Parathyroid adenoma (tissue), 2 donors: ENCODE results near the gene MMP3.

Experiments
- H2AFZ ChIP-seq: fragments of 300-600 bp; sonication (generic); one replicate; pipeline ENCODE4 v1.7.0; 2017; ENCODE audit warnings: antibody characterized with exemption, mild to moderate bottlenecking
- H3K27ac ChIP-seq: fragments of 300-600 bp; sonication (generic); one replicate; pipeline ENCODE4 v1.7.0; 2017
- H3K27me3 ChIP-seq: fragments of 300-600 bp; sonication (generic); one replicate; pipeline ENCODE4 v1.7.0; 2017; ENCODE audit warnings: low read length; ENCODE audit not compliant: control insufficient read depth, insufficient read depth
- H3K36me3 ChIP-seq: fragments of 300-600 bp; sonication (generic); one replicate; pipeline ENCODE4 v1.7.0; 2017; ENCODE audit warnings: low read length; ENCODE audit not compliant: control insufficient read depth, insufficient read depth
- H3K4me1 ChIP-seq: fragments of 300-600 bp; sonication (generic); one replicate; pipeline ENCODE4 v1.7.0; 2017; ENCODE audit warnings: control low read depth
- H3K4me2 ChIP-seq: fragments of 300-600 bp; sonication (generic); one replicate; pipeline ENCODE4 v1.7.0; 2017; ENCODE audit warnings: low read length
- H3K4me3 ChIP-seq: fragments of 300-600 bp; sonication (generic); one replicate; pipeline ENCODE4 v1.7.0; 2017; ENCODE audit warnings: low read depth, low read length
- H3K79me2 ChIP-seq: fragments of 300-600 bp; sonication (generic); one replicate; pipeline ENCODE4 v1.7.0; 2017; ENCODE audit warnings: control low read depth
- H3K9ac ChIP-seq: fragments of 300-600 bp; sonication (generic); one replicate; pipeline ENCODE4 v1.7.0; 2017; ENCODE audit warnings: mild to moderate bottlenecking
- H3K9me3 ChIP-seq: fragments of 300-600 bp; sonication (generic); one replicate; pipeline ENCODE4 v1.7.0; 2017; ENCODE audit warnings: low read length; ENCODE audit not compliant: control insufficient read depth
- TF ChIP-seq, protein P1 (sequence below): fragments of 300-600 bp; sonication (generic); IDR thresholded peaks from one replicate; pipeline ENCODE4 v1.7.0; 2017; ENCODE audit warnings: antibody characterized with exemption, mild to moderate bottlenecking
- donor health status: primary hyperparathyroidism.

Gene MMP3

DNA sequence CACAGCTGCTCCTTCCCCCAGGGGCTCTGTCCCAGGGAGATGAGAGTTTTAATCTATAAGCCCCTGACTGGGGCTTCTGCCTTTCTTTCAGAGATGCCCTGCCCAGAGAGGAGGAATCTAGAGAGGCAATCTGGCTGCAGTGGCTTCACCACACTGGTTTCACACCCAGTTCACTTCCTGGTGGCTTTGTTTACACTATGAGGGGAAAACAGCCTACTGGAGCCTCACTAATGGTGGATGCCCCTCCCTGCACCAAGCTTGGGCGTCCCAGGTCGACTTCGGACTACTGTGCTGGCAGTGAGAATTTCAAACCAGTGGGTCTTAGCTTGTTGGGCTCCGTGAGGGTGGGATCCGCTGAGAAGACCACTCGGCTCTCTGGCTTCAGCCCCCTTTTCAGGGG, 23.9 kb downstream of the MMP3 start:
- Histone ChIP-seq H3K36me3 (no peaks in the 10 kb centered on the region), H3K79me2 (no peaks in the 10 kb centered on the region), H3K27ac (no peak overlapping the region), H3K4me3 (no peak overlapping the region), H3K4me1 (no peaks in the 10 kb centered on the region), H2AFZ (no peak overlapping the region), H3K9ac (no peak overlapping the region), H3K4me2 (no peak overlapping the region), H3K27me3 (no peaks in the 10 kb centered on the region), H3K9me3 (no peaks in the 10 kb centered on the region)
- TF ChIP-seq, protein P1, sequence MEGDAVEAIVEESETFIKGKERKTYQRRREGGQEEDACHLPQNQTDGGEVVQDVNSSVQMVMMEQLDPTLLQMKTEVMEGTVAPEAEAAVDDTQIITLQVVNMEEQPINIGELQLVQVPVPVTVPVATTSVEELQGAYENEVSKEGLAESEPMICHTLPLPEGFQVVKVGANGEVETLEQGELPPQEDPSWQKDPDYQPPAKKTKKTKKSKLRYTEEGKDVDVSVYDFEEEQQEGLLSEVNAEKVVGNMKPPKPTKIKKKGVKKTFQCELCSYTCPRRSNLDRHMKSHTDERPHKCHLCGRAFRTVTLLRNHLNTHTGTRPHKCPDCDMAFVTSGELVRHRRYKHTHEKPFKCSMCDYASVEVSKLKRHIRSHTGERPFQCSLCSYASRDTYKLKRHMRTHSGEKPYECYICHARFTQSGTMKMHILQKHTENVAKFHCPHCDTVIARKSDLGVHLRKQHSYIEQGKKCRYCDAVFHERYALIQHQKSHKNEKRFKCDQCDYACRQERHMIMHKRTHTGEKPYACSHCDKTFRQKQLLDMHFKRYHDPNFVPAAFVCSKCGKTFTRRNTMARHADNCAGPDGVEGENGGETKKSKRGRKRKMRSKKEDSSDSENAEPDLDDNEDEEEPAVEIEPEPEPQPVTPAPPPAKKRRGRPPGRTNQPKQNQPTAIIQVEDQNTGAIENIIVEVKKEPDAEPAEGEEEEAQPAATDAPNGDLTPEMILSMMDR = no peak

GRCh38 chr11:102813484-102813883, 29.9 kb downstream of the MMP3 start:
- Histone ChIP-seq H3K79me2 (no peaks in the 10 kb centered on the region), H3K36me3 (no peaks in the 10 kb centered on the region), H3K4me2 (no peak overlapping the region), H2AFZ (no peak overlapping the region), H3K9me3 (no peaks in the 10 kb centered on the region), H3K4me1 (no peaks in the 10 kb centered on the region), H3K4me3 (no peak overlapping the region), H3K27me3 (no peaks in the 10 kb centered on the region), H3K27ac (no peak overlapping the region), H3K9ac (no peak overlapping the region)
- TF ChIP-seq, protein P1 = no peak

GRCh38 chr11:102812188-102812587, 31.2 kb downstream of the MMP3 start:
- Histone ChIP-seq H3K4me1 (no peaks in the 10 kb centered on the region), H3K79me2 (no peaks in the 10 kb centered on the region), H3K36me3 (no peaks in the 10 kb centered on the region), H3K9ac (no peak overlapping the region), H3K4me2 (no peak overlapping the region), H3K9me3 (no peaks in the 10 kb centered on the region), H3K27me3 (no peaks in the 10 kb centered on the region), H2AFZ (no peak overlapping the region), H3K27ac (no peak overlapping the region), H3K4me3 (no peak overlapping the region)
- TF ChIP-seq, protein P1 = no peak

DNA sequence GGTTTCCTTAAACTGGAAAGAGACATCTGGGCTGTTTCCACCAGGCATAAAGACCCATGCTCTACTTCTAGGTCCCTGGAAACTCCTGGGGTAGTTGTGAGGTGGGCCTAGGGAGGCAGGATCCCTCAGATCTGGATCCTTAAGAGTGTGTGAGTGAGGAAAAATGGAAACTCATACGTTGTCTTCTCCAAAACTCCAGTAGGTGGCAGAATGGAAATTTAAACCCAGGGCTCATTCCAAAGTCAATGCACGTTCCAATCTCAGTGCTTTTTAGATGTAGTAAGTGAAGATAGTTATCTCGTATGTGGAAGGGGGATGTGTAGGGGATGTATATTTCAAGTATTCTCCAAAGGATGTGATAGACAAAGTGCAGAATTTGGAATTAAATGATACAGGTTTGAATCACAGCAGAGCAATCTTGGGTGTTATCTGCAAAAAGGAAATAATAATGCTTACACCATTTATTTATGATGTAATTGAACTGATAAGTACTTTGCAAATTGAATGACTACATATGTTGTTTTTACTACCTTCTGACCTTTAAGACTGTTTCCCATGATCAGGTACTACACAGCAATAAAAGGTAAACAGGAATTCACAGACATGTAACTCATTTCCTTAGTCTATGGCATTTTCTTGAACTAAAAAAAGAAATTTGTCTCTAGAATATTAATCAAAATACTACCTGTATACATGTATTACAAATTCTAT, 32.3 kb downstream of the MMP3 start:
- H3K4me3 ChIP-seq = no peak overlapping the region
- no peaks in the 10 kb centered on the region for H3K4me1 ChIP-seq
- no peaks in the 10 kb centered on the region for H3K9me3 ChIP-seq
- H2AFZ ChIP-seq = no peak overlapping the region
- TF ChIP-seq, protein P1 = no peak
- no peak overlapping the region for H3K4me2 ChIP-seq
- H3K79me2 ChIP-seq = no peaks in the 10 kb centered on the region
- no peak overlapping the region for H3K27ac ChIP-seq
- no peaks in the 10 kb centered on the region for H3K36me3 ChIP-seq
- H3K9ac ChIP-seq = no peak overlapping the region
- H3K27me3 ChIP-seq = no peaks in the 10 kb centered on the region

DNA sequence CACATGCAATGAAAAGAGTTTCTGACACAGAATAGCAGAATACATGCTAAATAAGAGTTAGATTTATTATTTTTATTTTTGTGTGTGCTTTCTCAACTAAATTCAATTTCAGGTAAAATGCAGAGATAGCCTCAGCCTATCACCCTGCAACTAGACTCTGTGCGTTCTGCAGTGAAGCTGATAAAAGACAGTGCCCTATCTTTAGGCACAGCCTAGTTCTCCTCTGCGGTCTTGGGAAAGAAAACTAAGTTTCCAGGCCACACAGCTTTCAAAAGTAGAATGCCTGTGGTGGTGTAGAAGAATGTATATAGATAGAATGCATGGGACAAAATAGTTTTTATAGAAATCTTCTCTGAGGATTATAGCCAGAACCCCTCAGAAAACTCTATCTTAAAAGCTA, 33.4 kb downstream of the MMP3 start:
- H3K9me3 ChIP-seq = no peaks in the 10 kb centered on the region
- no peaks in the 10 kb centered on the region for H3K4me1 ChIP-seq
- no peaks in the 10 kb centered on the region for H3K27me3 ChIP-seq
- H3K4me3 ChIP-seq = no peak overlapping the region
- no peak overlapping the region for H2AFZ ChIP-seq
- no peak overlapping the region for H3K27ac ChIP-seq
- no peaks in the 10 kb centered on the region for H3K36me3 ChIP-seq
- H3K79me2 ChIP-seq = no peaks in the 10 kb centered on the region
- no peak overlapping the region for H3K9ac ChIP-seq
- TF ChIP-seq, protein P1 = no peak
- no peak overlapping the region for H3K4me2 ChIP-seq
